A673 (cell line): ENCODE measurements around the gene CDH23. TPM values are rescaled to one million over a fixed set of nuclear protein-coding genes. Genes with fewer than 3 reads are reported as not detected.

Experiments
- BruUV-seq: library from RNA; stranded (reverse); fragments of 400-500 nt; replicated peaks from 2 replicates; lab custom pipeline; 2021; lab: Mats Ljungman, UMichigan
- CTCF ChIA-PET: fragments of 300-600 bp; sonication (Branson Sonifier 250); formaldehyde crosslinking; loops from one replicate; lab custom pipeline; 2022; ENCODE audit warnings: antibody characterized with exemption; lab: Charles Lee
- POLR2A ChIA-PET: fragments of 300-600 bp; sonication (Branson Sonifier 250); formaldehyde crosslinking; loops from one replicate; lab custom pipeline; 2022; ENCODE audit warnings: antibody characterized with exemption; ENCODE audit not compliant: low non-redundant PET; lab: Charles Lee
- DNase-seq: peaks from one replicate; pipeline ENCODE4 v3.0.0-alpha.2; 2015; ENCODE audit warnings: low spot score
- H3K27ac ChIP-seq: fragments of 200-600 bp; sonication (generic); 2 replicates; pipeline ENCODE4 v1.5.1; 2016; ENCODE audit warnings: mixed run types, low read depth, mild to moderate bottlenecking, mixed read lengths, antibody characterized with exemption, low read length; ENCODE audit not compliant: poor library complexity, severe bottlenecking
- H3K27me3 ChIP-seq: fragments of 200-600 bp; sonication (generic); replicated peaks from 2 replicates; pipeline ENCODE4 v1.6.1; 2017; ENCODE audit warnings: mixed run types, low read depth, mild to moderate bottlenecking, mixed read lengths, antibody characterized with exemption, low read length; ENCODE audit not compliant: insufficient read depth, poor library complexity
- H3K36me3 ChIP-seq: fragments of 200-600 bp; sonication (generic); 2 replicates; pipeline ENCODE4 v1.6.1; 2016; ENCODE audit warnings: mixed run types, mild to moderate bottlenecking, mixed read lengths, antibody characterized with exemption, low read length; ENCODE audit not compliant: insufficient read depth, poor library complexity, severe bottlenecking
- H3K4me1 ChIP-seq: fragments of 200-600 bp; sonication (generic); 2 replicates; pipeline ENCODE4 v1.6.1; 2017; ENCODE audit warnings: mixed run types, mild to moderate bottlenecking, mixed read lengths, antibody characterized with exemption, low read length; ENCODE audit not compliant: insufficient read depth, poor library complexity, severe bottlenecking
- H3K4me3 ChIP-seq: fragments of 200-600 bp; sonication (generic); 2 replicates; pipeline ENCODE4 v1.5.1; 2016; ENCODE audit warnings: low read depth, mixed run types, mild to moderate bottlenecking, mixed read lengths, low read length; ENCODE audit not compliant: poor library complexity, severe bottlenecking
- H3K9me3 ChIP-seq: fragments of 200-600 bp; sonication (generic); 2 replicates; pipeline ENCODE4 v1.6.1; 2016; ENCODE audit warnings: mixed run types, low read depth, mild to moderate bottlenecking, mixed read lengths, antibody characterized with exemption, low read length; ENCODE audit not compliant: poor library complexity, severe bottlenecking
- CTCF ChIP-seq: fragments of 300-800, 200-600 bp; sonication (generic); conservative IDR thresholded peaks from 2 replicates; pipeline ENCODE4 v1.5.1; 2017; ENCODE audit warnings: low read depth, mild to moderate bottlenecking, antibody characterized with exemption, low read length, moderate library complexity, mixed read lengths
- EZH2 ChIP-seq: fragments of 200-600 bp; sonication (generic); IDR thresholded peaks from 2 replicates; pipeline ENCODE4 v1.6.1; 2017; ENCODE audit warnings: borderline replicate concordance, low read depth, mild to moderate bottlenecking, mixed read lengths, antibody characterized with exemption, low read length; ENCODE audit not compliant: poor library complexity, severe bottlenecking
- intact Hi-C: fragments of 100-400 bp; cut with micrococcal nuclease; formaldehyde crosslinking; loops from one replicate; pipeline ENCODE4 v1.10.0; 2022; ENCODE audit not compliant: unreplicated experiment
- total RNA-seq: library from RNA; stranded (reverse); gene quantifications from 2 replicates; pipeline ENCODE4 v1.2.3, GENCODE V29; 2021

The CDH23 gene
- total RNA-seq, 1 experiment from 2014 or later = 49.7 TPM

- no peaks in the 10 kb centered on the region for H3K27me3 ChIP-seq
- ChIA-PET CTCF (no interaction called here), POLR2A (no interaction called here)
- no peak for DNase-seq
- no peaks in the 10 kb centered on the region for H3K9me3 ChIP-seq
- TF ChIP-seq EZH2 (no peak), CTCF (no peak)
- H3K27ac ChIP-seq = no peak overlapping the region
- no peaks in the 10 kb centered on the region for H3K36me3 ChIP-seq
- BruUV-seq = no TSS peak
- H3K4me3 ChIP-seq = no peak overlapping the region
- no peaks in the 10 kb centered on the region for H3K4me1 ChIP-seq
- intact Hi-C loops = no loop called here
Measured at GRCh38 chr10:71513540-71513853, 116.8 kb downstream of the CDH23 start.

- ChIA-PET CTCF (no interaction called here), POLR2A (no interaction called here)
- no peak overlapping the region for H3K4me3 ChIP-seq
- no TSS peak for BruUV-seq
- no peak overlapping the region for H3K27ac ChIP-seq
- TF ChIP-seq EZH2 (no peak), CTCF (no peak)
- no peak for DNase-seq
- H3K9me3 ChIP-seq = no peaks in the 10 kb centered on the region
- H3K36me3 ChIP-seq = no peaks in the 10 kb centered on the region
- intact Hi-C loops = no loop called here
- no peaks in the 10 kb centered on the region for H3K27me3 ChIP-seq
- H3K4me1 ChIP-seq = no peaks in the 10 kb centered on the region
Measured at GRCh38 chr10:71513936-71514335, 117.2 kb downstream of the CDH23 start.

- no peak for DNase-seq
Measured at GRCh38 chr10:71515531-71516172, 118.9 kb downstream of the CDH23 start.

More at GRCh38 chr10:71515531-71516172, 118.9 kb downstream of the CDH23 start:
- Histone ChIP-seq H3K27ac (no peak overlapping the region), H3K9me3 (no peaks in the 10 kb centered on the region), H3K4me1 (no peaks in the 10 kb centered on the region), H3K27me3 (no peaks in the 10 kb centered on the region), H3K36me3 (peaks cover 3% of the 10 kb centered on the region), H3K4me3 (no peak overlapping the region)
- no peak for TF ChIP-seq EZH2
- no peak for TF ChIP-seq CTCF
- POLR2A ChIA-PET = no interaction called here
- intact Hi-C loops = no loop called here
- CTCF ChIA-PET = no interaction called here
- BruUV-seq = no TSS peak
